Measurements from ENCODE around the gene HPSE2. TPM values are rescaled to one million over a fixed set of nuclear protein-coding genes. Genes with fewer than 3 reads are reported as not detected.
A peak's percentile ranks its signal among the peaks of the same experiment; 100 is the strongest.

The HPSE2 gene
- total RNA-seq, 1 donor, result 5.6 TPM

- TF ChIP-seq, protein P1, sequence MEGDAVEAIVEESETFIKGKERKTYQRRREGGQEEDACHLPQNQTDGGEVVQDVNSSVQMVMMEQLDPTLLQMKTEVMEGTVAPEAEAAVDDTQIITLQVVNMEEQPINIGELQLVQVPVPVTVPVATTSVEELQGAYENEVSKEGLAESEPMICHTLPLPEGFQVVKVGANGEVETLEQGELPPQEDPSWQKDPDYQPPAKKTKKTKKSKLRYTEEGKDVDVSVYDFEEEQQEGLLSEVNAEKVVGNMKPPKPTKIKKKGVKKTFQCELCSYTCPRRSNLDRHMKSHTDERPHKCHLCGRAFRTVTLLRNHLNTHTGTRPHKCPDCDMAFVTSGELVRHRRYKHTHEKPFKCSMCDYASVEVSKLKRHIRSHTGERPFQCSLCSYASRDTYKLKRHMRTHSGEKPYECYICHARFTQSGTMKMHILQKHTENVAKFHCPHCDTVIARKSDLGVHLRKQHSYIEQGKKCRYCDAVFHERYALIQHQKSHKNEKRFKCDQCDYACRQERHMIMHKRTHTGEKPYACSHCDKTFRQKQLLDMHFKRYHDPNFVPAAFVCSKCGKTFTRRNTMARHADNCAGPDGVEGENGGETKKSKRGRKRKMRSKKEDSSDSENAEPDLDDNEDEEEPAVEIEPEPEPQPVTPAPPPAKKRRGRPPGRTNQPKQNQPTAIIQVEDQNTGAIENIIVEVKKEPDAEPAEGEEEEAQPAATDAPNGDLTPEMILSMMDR (IDR thresholded peaks at IDR 0.05; ENCODE audit: insufficient read depth, low read depth, low read length), result no peak
- H3K4me3 ChIP-seq (ENCODE audit: low read depth, low read length), result no peak overlapping the region
- DNase-seq (ENCODE audit: low read depth), result no peak
Observed at GRCh38 chr10:98953251-98953650, 282.4 kb downstream of the HPSE2 start.

GRCh38 chr10:98951269-98952000, 284.2 kb downstream of the HPSE2 start:
- no peak for DNase-seq (ENCODE audit: low read depth)
- no peak overlapping the region for H3K4me3 ChIP-seq (ENCODE audit: low read depth, low read length)
- TF ChIP-seq, protein P1 (IDR thresholded peaks at IDR 0.05; ENCODE audit: insufficient read depth, low read depth, low read length), result no peak

DNA sequence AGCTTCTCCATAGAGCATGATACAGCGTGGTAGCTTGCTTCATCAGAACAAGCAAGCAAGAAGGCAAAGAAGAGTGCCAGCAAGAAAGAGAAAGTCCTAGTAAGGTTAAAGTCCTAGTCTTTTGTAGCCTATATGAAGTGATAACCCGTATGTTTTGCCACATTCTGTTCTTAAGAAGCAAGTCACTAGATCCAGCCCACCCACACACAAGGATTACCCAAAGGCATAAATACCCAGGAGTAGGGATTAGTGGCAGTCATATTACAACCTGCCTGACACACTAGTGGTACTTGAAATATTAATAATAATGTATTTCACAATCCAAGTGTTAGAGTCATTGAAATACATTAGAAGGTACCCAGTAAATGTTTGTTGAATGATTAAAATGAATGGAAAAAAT, 285.5 kb downstream of the HPSE2 start:
- DNase-seq (ENCODE audit: low read depth), result peak; percentile 76
- no peak overlapping the region for H3K4me3 ChIP-seq (ENCODE audit: low read depth, low read length)
- TF ChIP-seq, protein P1 (IDR thresholded peaks at IDR 0.05; ENCODE audit: insufficient read depth, low read depth, low read length), result no peak

- DNase-seq (ENCODE audit: low read depth), result peak; percentile 27
- TF ChIP-seq, protein P1 (IDR thresholded peaks at IDR 0.05; ENCODE audit: insufficient read depth, low read depth, low read length), result no peak
- no peak overlapping the region for H3K4me3 ChIP-seq (ENCODE audit: low read depth, low read length)
Observed at GRCh38 chr10:98949306-98949705, 286.3 kb downstream of the HPSE2 start.

- DNase-seq (ENCODE audit: low read depth), result no peak
- H3K4me3 ChIP-seq (ENCODE audit: low read depth, low read length), result no peak overlapping the region
- TF ChIP-seq, protein P1 (IDR thresholded peaks at IDR 0.05; ENCODE audit: insufficient read depth, low read depth, low read length), result no peak
Observed at GRCh38 chr10:98943681-98944080, 292.0 kb downstream of the HPSE2 start.

GRCh38 chr10:98929709-98930108, 305.9 kb downstream of the HPSE2 start:
- no peak overlapping the region for H3K4me3 ChIP-seq (ENCODE audit: low read depth, low read length)
- no peak for DNase-seq (ENCODE audit: low read depth)
- TF ChIP-seq, protein P1 (IDR thresholded peaks at IDR 0.05; ENCODE audit: insufficient read depth, low read depth, low read length), result no peak

DNA sequence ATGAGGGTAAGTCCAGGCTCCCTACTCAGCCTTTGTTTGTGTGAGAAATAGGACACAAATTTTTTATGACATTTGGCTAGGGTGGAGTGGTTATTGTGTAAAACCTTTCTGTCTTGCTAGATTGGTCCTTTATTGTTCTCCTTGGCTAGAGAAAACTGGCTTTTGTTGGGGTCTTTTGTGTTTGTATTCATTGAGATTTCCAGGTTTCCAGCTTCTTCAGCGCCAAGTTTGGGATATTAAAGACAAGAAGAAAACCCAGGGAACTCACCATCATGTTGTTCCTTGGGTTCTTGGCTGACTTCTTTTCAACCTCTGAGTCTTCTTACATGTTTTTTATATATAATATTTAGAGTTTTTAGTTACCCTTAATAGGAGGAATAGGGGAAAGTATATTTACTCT, 310.0 kb downstream of the HPSE2 start:
- no peak overlapping the region for H3K4me3 ChIP-seq (ENCODE audit: low read depth, low read length)
- DNase-seq (ENCODE audit: low read depth), result no peak
- TF ChIP-seq, protein P1 (IDR thresholded peaks at IDR 0.05; ENCODE audit: insufficient read depth, low read depth, low read length), result no peak
